Naive thymus-derived CD8-positive, alpha-beta T cell (primary cell): ENCODE results near the gene SEC14L1. TPM values are rescaled to one million over a fixed set of nuclear protein-coding genes. Genes with fewer than 3 reads are reported as not detected.

ENCODE experiments used
- ATAC-seq, 2 donors: fragments of 150-1000 bp; cut with Tn5 transposase in 1 of 2; sonication (Bioruptor Pico), chemical (Tn5 transposase) in 1 of 2; 1 replicate in 1 of 2; 2 replicates in 1 of 2; pipeline ENCODE4 v1.10.0; 2021; ENCODE audit warnings: mild to moderate bottlenecking in 2 of 2, moderate library complexity in 2 of 2
- POLR2A ChIA-PET: fragments of 350-600 bp; sonication (Branson Sonifier 250); formaldehyde crosslinking; loops from one replicate; lab custom pipeline; 2021; ENCODE audit warnings: antibody characterized with exemption; lab: Charles Lee
- DNase-seq, 10 donors: peaks; one replicate each; pipeline versions ENCODE4 v3.0.0 to v3.0.0-alpha.2; 2020 to 2022
- H3K27ac Mint-ChIP-seq, 10 donors: one replicate each; pipeline ENCODE4 v1.8.0; 2020 to 2022; ENCODE audit warnings: mild to moderate bottlenecking in 10 of 10, mixed read lengths in 10 of 10, moderate library complexity in 4 of 10, inconsistent platforms in 1 of 10
- H3K27me3 Mint-ChIP-seq, 5 donors: one replicate each; pipeline ENCODE4 v1.8.0; 2021 to 2022; ENCODE audit warnings: mixed read lengths in 5 of 5
- H3K36me3 Mint-ChIP-seq, 3 donors: one replicate each; pipeline ENCODE4 v1.8.0; 2020 to 2022; ENCODE audit warnings: mixed read lengths in 3 of 3, mild to moderate bottlenecking in 2 of 3, inconsistent platforms in 1 of 3
- H3K4me1 Mint-ChIP-seq, 4 donors: one replicate each; pipeline ENCODE4 v1.8.0; 2021 to 2022; ENCODE audit warnings: mixed read lengths in 4 of 4
- H3K4me3 Mint-ChIP-seq, 10 donors: one replicate each; pipeline ENCODE4 v1.8.0; 2020 to 2022; ENCODE audit warnings: mild to moderate bottlenecking in 10 of 10, mixed read lengths in 10 of 10, moderate library complexity in 6 of 10, inconsistent platforms in 1 of 10
- H3K9me3 Mint-ChIP-seq, 9 donors: one replicate each; pipeline ENCODE4 v1.8.0; 2020 to 2022; ENCODE audit warnings: mixed read lengths in 9 of 9, mild to moderate bottlenecking in 3 of 9, inconsistent platforms in 1 of 9, moderate library complexity in 1 of 9
- polyA plus RNA-seq, 3 donors: library from polyadenylated mRNA; unstranded; fragments of 300-500 nt; fragmentation: Illumina TruSeq; gene quantifications; one replicate each; pipeline ENCODE4 v1.2.3, GENCODE V29; 2021
- total RNA-seq, 8 experiments: library from RNA in 2 of 8; stranded (reverse) in 2 of 8; gene quantifications; one replicate each; pipeline ENCODE4 v1.2.3 and lab custom pipeline; 2021 to 2026

The SEC14L1 gene
- total and polyA plus RNA-seq, 5 experiments from 2014 or later: 7.7 to 32.9 (median 9.5) TPM

GRCh38 chr17:77227461-77228240 lies 86.9 kb downstream of the SEC14L1 start:
- ATAC-seq (no peak), DNase-seq (no peak)
- Mint-ChIP-seq H3K9me3 (peaks cover 0 to 5% (median 0%) of the 10 kb centered on the region in 9 donors), H3K4me1 (no peaks in the 10 kb centered on the region), H3K27me3 (no peaks in the 10 kb centered on the region), H3K27ac (peak overlapping the region in 1 of 10 donors; percentile 90), H3K4me3 (no peak overlapping the region), H3K36me3 (peaks cover 0 to 4% (median 0%) of the 10 kb centered on the region in 3 donors)
- POLR2A ChIA-PET: interaction anchor here (0.5 kb wide), 1 partner anchor 24 kb away, joined by 5 read pairs; no protein-coding TSS in a partner anchor

GRCh38 chr17:77228241-77228752 lies 87.5 kb downstream of the SEC14L1 start:
- Mint-ChIP-seq H3K9me3 (peaks cover 0 to 5% (median 0%) of the 10 kb centered on the region in 9 donors), H3K27ac (no peak overlapping the region), H3K4me1 (no peaks in the 10 kb centered on the region), H3K4me3 (no peak overlapping the region), H3K27me3 (no peaks in the 10 kb centered on the region), H3K36me3 (peaks cover 0 to 4% (median 0%) of the 10 kb centered on the region in 3 donors)
- POLR2A ChIA-PET: interaction anchor here (0.6 kb wide), 1 partner anchor 257 kb away, joined by 4 read pairs; no protein-coding TSS in a partner anchor
- ATAC-seq: no peak
- DNase-seq: no peak

GRCh38 chr17:77228816-77229215 lies 88.0 kb downstream of the SEC14L1 start:
- peaks cover 0 to 5% (median 0%) of the 10 kb centered on the region in 9 donors for H3K9me3 Mint-ChIP-seq
- POLR2A ChIA-PET: interaction anchor here (0.6 kb wide), 1 partner anchor 258 kb away, joined by 4 read pairs; no protein-coding TSS in a partner anchor
- no peak for DNase-seq
- ATAC-seq: no peak
- no peak overlapping the region for H3K4me3 Mint-ChIP-seq
- peaks cover 0 to 4% (median 0%) of the 10 kb centered on the region in 3 donors for H3K36me3 Mint-ChIP-seq
- H3K27me3 Mint-ChIP-seq: no peaks in the 10 kb centered on the region
- H3K27ac Mint-ChIP-seq: no peak overlapping the region
- H3K4me1 Mint-ChIP-seq: peaks cover 0 to 2% (median 0%) of the 10 kb centered on the region in 4 donors

GRCh38 chr17:77229786-77230435 lies 89.1 kb downstream of the SEC14L1 start:
- POLR2A ChIA-PET: interaction anchor here (0.6 kb wide), 1 partner anchor 27 kb away, joined by 4 read pairs; no protein-coding TSS in a partner anchor
- peaks cover 0 to 6% (median 4%) of the 10 kb centered on the region in 4 donors for H3K4me1 Mint-ChIP-seq
- H3K36me3 Mint-ChIP-seq: peaks cover 0 to 3% (median 0%) of the 10 kb centered on the region in 3 donors
- H3K4me3 Mint-ChIP-seq: no peak overlapping the region
- no peaks in the 10 kb centered on the region for H3K27me3 Mint-ChIP-seq
- peaks cover 0 to 4% (median 0%) of the 10 kb centered on the region in 9 donors for H3K9me3 Mint-ChIP-seq
- DNase-seq: no peak
- ATAC-seq: no peak
- no peak overlapping the region for H3K27ac Mint-ChIP-seq

- Mint-ChIP-seq H3K27ac (no peak overlapping the region), H3K9me3 (no peaks in the 10 kb centered on the region), H3K4me3 (no peak overlapping the region), H3K4me1 (peaks cover 0 to 12% (median 9%) of the 10 kb centered on the region in 4 donors), H3K27me3 (no peaks in the 10 kb centered on the region), H3K36me3 (no peaks in the 10 kb centered on the region)
- no peak for ATAC-seq
- POLR2A ChIA-PET: no interaction called here
- no peak for DNase-seq
Measured at GRCh38 chr17:77230436-77230830, 89.7 kb downstream of the SEC14L1 start.

- H3K9me3 Mint-ChIP-seq: no peaks in the 10 kb centered on the region
- peaks cover 0 to 20% (median 13%) of the 10 kb centered on the region in 4 donors for H3K4me1 Mint-ChIP-seq
- H3K27ac Mint-ChIP-seq: peak overlapping the region in 1 of 10 donors; percentile 15
- H3K27me3 Mint-ChIP-seq: no peaks in the 10 kb centered on the region
- ATAC-seq (no peak), DNase-seq (no peak)
- H3K36me3 Mint-ChIP-seq: no peaks in the 10 kb centered on the region
- POLR2A ChIA-PET: no interaction called here
- no peak overlapping the region for H3K4me3 Mint-ChIP-seq
Measured at GRCh38 chr17:77231076-77231871, 90.5 kb downstream of the SEC14L1 start.

GRCh38 chr17:77233127-77233526 lies 92.4 kb downstream of the SEC14L1 start:
- ATAC-seq: no peak
- peak overlapping the region in 1 of 10 donors; percentile 0 for H3K27ac Mint-ChIP-seq
- peak overlapping the region in 1 of 10 donors; percentile 45 for H3K4me3 Mint-ChIP-seq
- no peak for DNase-seq
- peaks cover 0 to 21% (median 13%) of the 10 kb centered on the region in 4 donors for H3K4me1 Mint-ChIP-seq
- no peaks in the 10 kb centered on the region for H3K9me3 Mint-ChIP-seq
- H3K36me3 Mint-ChIP-seq: no peaks in the 10 kb centered on the region
- H3K27me3 Mint-ChIP-seq: no peaks in the 10 kb centered on the region
- POLR2A ChIA-PET: no interaction called here

GRCh38 chr17:77233635-77234334 lies 93.0 kb downstream of the SEC14L1 start:
- Mint-ChIP-seq H3K4me1 (peaks cover 0 to 21% (median 13%) of the 10 kb centered on the region in 4 donors), H3K27ac (peak overlapping the region in 4 of 10 donors; percentile 0 to 37 (median 26)), H3K4me3 (peak overlapping the region in 3 of 10 donors; percentile 33 to 51 (median 42)), H3K27me3 (no peaks in the 10 kb centered on the region), H3K9me3 (no peaks in the 10 kb centered on the region), H3K36me3 (no peaks in the 10 kb centered on the region)
- ATAC-seq: no peak
- DNase-seq: no peak
- POLR2A ChIA-PET: no interaction called here

GRCh38 chr17:77234695-77235094 lies 93.9 kb downstream of the SEC14L1 start:
- Mint-ChIP-seq H3K27me3 (no peaks in the 10 kb centered on the region), H3K4me3 (peak overlapping the region in 9 of 10 donors; percentile 38 to 83 (median 78)), H3K36me3 (no peaks in the 10 kb centered on the region), H3K4me1 (peaks cover 0 to 21% (median 13%) of the 10 kb centered on the region in 4 donors), H3K9me3 (no peaks in the 10 kb centered on the region), H3K27ac (peak overlapping the region in 1 of 10 donors; percentile 32)
- ATAC-seq: no peak
- no peak for DNase-seq
- POLR2A ChIA-PET: interaction anchor here (0.6 to 1.4 kb wide), 2 partner anchors 146 to 1173 kb away, joined by 3 to 4 read pairs; no protein-coding TSS in a partner anchor

GRCh38 chr17:77235370-77235941 lies 94.7 kb downstream of the SEC14L1 start:
- H3K27ac Mint-ChIP-seq: peak overlapping the region in 5 of 10 donors; percentile 22 to 70 (median 28)
- DNase-seq (peak in 4 of 10 donors; percentile 12 to 50 (median 24)), ATAC-seq (peak; percentile 46 to 48)
- no peaks in the 10 kb centered on the region for H3K9me3 Mint-ChIP-seq
- POLR2A ChIA-PET: interaction anchor here (1.4 kb wide), 1 partner anchor 147 kb away, joined by 4 read pairs; no protein-coding TSS in a partner anchor
- no peaks in the 10 kb centered on the region for H3K27me3 Mint-ChIP-seq
- H3K36me3 Mint-ChIP-seq: no peaks in the 10 kb centered on the region
- peaks cover 0 to 21% (median 13%) of the 10 kb centered on the region in 4 donors for H3K4me1 Mint-ChIP-seq
- peak overlapping the region; percentile 70 to 83 (median 78) for H3K4me3 Mint-ChIP-seq
